Measurements from ENCODE around the gene TAS2R19.
"Not testable (repeated sequence)": the region's sequence is repeated elsewhere in the genome, so short reads cannot be mapped to it uniquely, and the experiment has no call there.

The TAS2R19 gene

DNA sequence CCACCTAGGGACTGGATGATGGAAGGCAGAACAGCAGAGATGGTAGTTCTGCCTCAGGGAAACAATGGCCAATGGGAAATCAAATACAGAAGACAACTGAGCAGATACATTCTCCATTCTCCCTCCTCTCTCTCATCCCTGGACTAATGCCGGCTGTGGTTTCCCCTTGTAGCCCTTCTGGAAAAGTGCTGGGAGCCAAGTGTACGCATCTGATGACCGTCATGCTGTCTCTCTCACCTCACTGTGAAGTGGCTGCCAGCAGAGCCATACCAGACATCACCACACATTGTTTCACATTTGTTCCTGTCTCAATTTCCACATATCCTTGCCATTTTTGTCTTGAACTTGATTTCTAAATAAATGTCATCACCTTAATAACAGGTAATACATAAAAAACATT is 36.6 kb upstream of the TAS2R19 start:
- no peak for TF ChIP-seq CTCF (IDR thresholded peaks at IDR 0.05; ENCODE audit: borderline replicate concordance, control extremely low read depth, extremely low read depth, insufficient read depth, missing control alignments)
- in situ Hi-C loops (cut with MboI; ENCODE audit: low sequenced_read_pairs, unreplicated experiment): no loop called here
- no peak for DNase-seq (ENCODE audit: low spot score)

DNA sequence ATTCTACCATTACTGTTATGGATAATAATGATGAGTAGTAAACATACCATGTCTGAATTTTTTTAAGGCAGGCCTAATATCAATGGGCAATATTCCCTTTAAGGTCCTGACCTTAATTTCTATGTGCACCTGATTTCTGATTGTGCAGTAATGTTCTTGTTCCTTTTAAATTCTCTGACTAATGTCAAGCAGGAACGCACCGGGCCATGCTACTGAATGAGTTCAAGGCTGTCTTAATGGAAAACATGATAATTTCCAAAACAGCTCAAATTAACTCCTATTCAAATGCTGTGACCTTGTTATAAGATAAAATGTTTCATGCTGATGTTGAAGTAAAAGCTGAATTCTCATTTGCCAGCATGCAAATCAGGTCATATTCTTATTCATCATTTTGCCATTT is 32.9 kb upstream of the TAS2R19 start:
- no peak for DNase-seq (ENCODE audit: low spot score)
- in situ Hi-C loops (cut with MboI; ENCODE audit: low sequenced_read_pairs, unreplicated experiment): no loop called here
- no peak for TF ChIP-seq CTCF (IDR thresholded peaks at IDR 0.05; ENCODE audit: borderline replicate concordance, control extremely low read depth, extremely low read depth, insufficient read depth, missing control alignments)

- in situ Hi-C loops (cut with MboI; ENCODE audit: low sequenced_read_pairs, unreplicated experiment); DNase-seq (ENCODE audit: low spot score): not testable (repeated sequence)
Observed at GRCh38 chr12:11049806-11050531, 27.5 kb upstream of the TAS2R19 start.

- in situ Hi-C loops (cut with MboI; ENCODE audit: low sequenced_read_pairs, unreplicated experiment): not testable (repeated sequence)
Observed at GRCh38 chr12:11041366-11041765, 18.9 kb upstream of the TAS2R19 start.

GRCh38 chr12:11040162-11040561 is 17.7 kb upstream of the TAS2R19 start:
- no peak for DNase-seq (ENCODE audit: low spot score)
- in situ Hi-C loops (cut with MboI; ENCODE audit: low sequenced_read_pairs, unreplicated experiment): no loop called here
- TF ChIP-seq CTCF (IDR thresholded peaks at IDR 0.05; ENCODE audit: borderline replicate concordance, control extremely low read depth, extremely low read depth, insufficient read depth, missing control alignments): no peak

More at GRCh38 chr12:11041366-11041765, 18.9 kb upstream of the TAS2R19 start:
- not testable (repeated sequence) for DNase-seq (ENCODE audit: low spot score)

- in situ Hi-C loops (cut with MboI; ENCODE audit: low sequenced_read_pairs, unreplicated experiment): no loop called here
- DNase-seq (ENCODE audit: low spot score): no peak
- TF ChIP-seq CTCF (IDR thresholded peaks at IDR 0.05; ENCODE audit: borderline replicate concordance, control extremely low read depth, extremely low read depth, insufficient read depth, missing control alignments): no peak
Observed at GRCh38 chr12:11039171-11039570, 16.8 kb upstream of the TAS2R19 start.

GRCh38 chr12:11033959-11034358 is 11.5 kb upstream of the TAS2R19 start:
- DNase-seq (ENCODE audit: low spot score); in situ Hi-C loops (cut with MboI; ENCODE audit: low sequenced_read_pairs, unreplicated experiment): not testable (repeated sequence)

- TF ChIP-seq CTCF (IDR thresholded peaks at IDR 0.05; ENCODE audit: borderline replicate concordance, control extremely low read depth, extremely low read depth, insufficient read depth, missing control alignments): no peak
- DNase-seq (ENCODE audit: low spot score): no peak
- in situ Hi-C loops (cut with MboI; ENCODE audit: low sequenced_read_pairs, unreplicated experiment): no loop called here
Observed at GRCh38 chr12:11031307-11031706, 8.9 kb upstream of the TAS2R19 start, which contains the start of gene TAS2R31. TAS2R31 (minus strand) TSS chr12:11031407; CDS start chr12:11031335, 72 bp downstream.

Data from GM13976 (cell line).